ENCODE data around the gene GSTM4. TPM values are rescaled to one million over a fixed set of nuclear protein-coding genes. Genes with fewer than 3 reads are reported as not detected.
A peak's percentile ranks its signal among the peaks of the same experiment; 100 is the strongest.

GSTM4 gene
- total RNA-seq, 1 donor from 2014 or later: 4.6 TPM

DNA sequence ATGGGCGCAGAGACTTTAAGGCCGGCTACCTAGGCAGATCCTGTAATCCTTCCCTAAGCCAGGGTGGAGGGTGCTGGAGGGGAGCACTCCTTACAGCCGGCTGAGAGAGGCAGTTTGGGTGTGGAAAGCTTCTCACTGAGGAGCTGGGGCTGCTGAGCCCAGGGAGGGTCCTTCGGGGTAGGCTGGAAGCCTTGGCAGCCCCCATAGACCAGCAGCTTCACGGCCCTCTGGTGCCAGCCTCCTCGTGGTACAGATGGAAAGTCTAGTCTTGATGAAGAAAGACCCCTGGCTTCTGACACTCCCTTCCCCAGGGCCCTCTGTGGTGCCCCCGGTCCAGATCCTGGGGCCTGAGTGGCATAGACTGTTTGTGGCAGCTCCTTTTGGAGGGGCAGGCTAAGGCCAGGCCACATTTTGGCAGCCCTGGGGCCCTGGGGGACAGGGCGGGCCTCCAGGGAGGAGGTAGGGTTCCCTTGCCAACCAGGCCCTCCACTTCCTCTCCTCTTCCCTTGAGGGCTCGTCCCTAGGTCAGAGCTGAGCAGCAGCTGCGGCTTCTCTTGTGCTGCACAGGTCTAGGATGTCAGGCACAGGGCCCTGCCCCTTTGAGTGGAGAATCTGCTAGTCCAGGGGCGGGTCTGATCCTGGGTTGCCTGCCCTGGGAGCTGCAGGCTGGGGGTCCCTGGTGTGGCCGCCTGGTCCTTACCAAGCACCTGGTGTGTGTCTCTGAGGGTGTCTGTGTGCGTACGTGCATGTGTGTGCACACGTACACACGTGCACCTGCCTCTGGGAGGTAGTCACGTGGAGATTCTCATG, 31.5 kb upstream of the GSTM4 start:
- H3K36me3 ChIP-seq (ENCODE audit: insufficient read depth, low read length): peaks cover 11% of the 10 kb centered on the region
- peaks cover 77% of the 10 kb centered on the region for H4K20me1 ChIP-seq (ENCODE audit: insufficient read depth, low read length)
- peaks cover under 1% of the 10 kb centered on the region for H3K9me3 Mint-ChIP-seq (ENCODE audit: unreplicated experiment)
- H3K79me2 ChIP-seq (ENCODE audit: insufficient read depth, low read length): peaks cover 73% of the 10 kb centered on the region
- TF ChIP-seq, protein P1, sequence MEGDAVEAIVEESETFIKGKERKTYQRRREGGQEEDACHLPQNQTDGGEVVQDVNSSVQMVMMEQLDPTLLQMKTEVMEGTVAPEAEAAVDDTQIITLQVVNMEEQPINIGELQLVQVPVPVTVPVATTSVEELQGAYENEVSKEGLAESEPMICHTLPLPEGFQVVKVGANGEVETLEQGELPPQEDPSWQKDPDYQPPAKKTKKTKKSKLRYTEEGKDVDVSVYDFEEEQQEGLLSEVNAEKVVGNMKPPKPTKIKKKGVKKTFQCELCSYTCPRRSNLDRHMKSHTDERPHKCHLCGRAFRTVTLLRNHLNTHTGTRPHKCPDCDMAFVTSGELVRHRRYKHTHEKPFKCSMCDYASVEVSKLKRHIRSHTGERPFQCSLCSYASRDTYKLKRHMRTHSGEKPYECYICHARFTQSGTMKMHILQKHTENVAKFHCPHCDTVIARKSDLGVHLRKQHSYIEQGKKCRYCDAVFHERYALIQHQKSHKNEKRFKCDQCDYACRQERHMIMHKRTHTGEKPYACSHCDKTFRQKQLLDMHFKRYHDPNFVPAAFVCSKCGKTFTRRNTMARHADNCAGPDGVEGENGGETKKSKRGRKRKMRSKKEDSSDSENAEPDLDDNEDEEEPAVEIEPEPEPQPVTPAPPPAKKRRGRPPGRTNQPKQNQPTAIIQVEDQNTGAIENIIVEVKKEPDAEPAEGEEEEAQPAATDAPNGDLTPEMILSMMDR (IDR thresholded peaks at IDR 0.05; ENCODE audit: insufficient read depth, low read depth, low read length): no peak
- no peak for TF ChIP-seq EZH2 (IDR thresholded peaks at IDR 0.05; ENCODE audit: insufficient read depth, low read length)
- H3K27me3 Mint-ChIP-seq (ENCODE audit: low read depth, unreplicated experiment): no peaks in the 10 kb centered on the region
- FAIRE-seq (no peak), DNase-seq (ENCODE audit: low read depth) (no peak)
- peaks cover 29% of the 10 kb centered on the region for H3K4me1 Mint-ChIP-seq (ENCODE audit: low read depth, unreplicated experiment)
- H3K27ac ChIP-seq (ENCODE audit: low read depth, low read length): no peak overlapping the region
- H3K4me2 ChIP-seq (ENCODE audit: low read length): peak overlapping the region; percentile 93
- H3K27me3 ChIP-seq (ENCODE audit: insufficient read depth, low read length): no peaks in the 10 kb centered on the region
- H3K36me3 Mint-ChIP-seq (ENCODE audit: low read depth, unreplicated experiment): peaks cover 20% of the 10 kb centered on the region
- peak overlapping the region; percentile 11 for H3K9ac ChIP-seq (ENCODE audit: low read length)
- H3K9me3 ChIP-seq (ENCODE audit: insufficient read depth, low read depth, low read length): no peaks in the 10 kb centered on the region
- no peak overlapping the region for H3K4me3 Mint-ChIP-seq (ENCODE audit: unreplicated experiment)
- H3K27ac Mint-ChIP-seq (ENCODE audit: unreplicated experiment): no peak overlapping the region
- H2AFZ ChIP-seq (ENCODE audit: low read depth, low read length): no peak overlapping the region
- peaks cover 34% of the 10 kb centered on the region for H3K4me1 ChIP-seq (ENCODE audit: insufficient read depth, low read length)
- H3K4me3 ChIP-seq (ENCODE audit: insufficient read depth, low read depth, low read length): no peak overlapping the region

DNA sequence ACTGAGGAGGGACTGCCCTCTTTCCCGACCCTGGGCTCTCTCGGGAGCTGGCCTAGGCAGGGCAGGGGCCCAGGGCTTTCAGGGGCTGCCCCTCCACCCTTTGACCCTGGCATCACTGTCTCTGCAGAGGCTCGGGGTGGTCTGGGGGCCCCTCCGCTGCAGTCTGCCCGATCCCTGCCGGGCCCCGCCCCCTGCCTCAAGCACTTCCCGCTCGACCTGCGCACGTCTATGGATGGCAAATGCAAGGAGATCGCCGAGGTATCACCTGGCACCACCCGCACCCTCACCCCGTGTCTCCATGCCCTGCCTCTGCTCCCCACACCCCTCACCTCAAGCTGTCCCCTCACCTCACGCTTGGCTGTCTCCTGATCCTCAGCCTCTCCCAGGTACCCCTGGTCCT, 30.7 kb upstream of the GSTM4 start:
- Mint-ChIP-seq H3K27ac (ENCODE audit: unreplicated experiment) (no peak overlapping the region), H3K36me3 (ENCODE audit: low read depth, unreplicated experiment) (peaks cover 25% of the 10 kb centered on the region)
- no peak for FAIRE-seq

More for the DNA sequence above, 30.7 kb upstream of the GSTM4 start:
- no peak overlapping the region for H3K4me2 ChIP-seq (ENCODE audit: low read length)
- H3K27me3 ChIP-seq (ENCODE audit: insufficient read depth, low read length): no peaks in the 10 kb centered on the region
- no peak overlapping the region for H3K4me3 ChIP-seq (ENCODE audit: insufficient read depth, low read depth, low read length)
- Mint-ChIP-seq H3K4me3 (ENCODE audit: unreplicated experiment) (no peak overlapping the region), H3K4me1 (ENCODE audit: low read depth, unreplicated experiment) (peaks cover 29% of the 10 kb centered on the region), H3K9me3 (ENCODE audit: unreplicated experiment) (peaks cover 2% of the 10 kb centered on the region), H3K27me3 (ENCODE audit: low read depth, unreplicated experiment) (no peaks in the 10 kb centered on the region)
- H3K27ac ChIP-seq (ENCODE audit: low read depth, low read length): no peak overlapping the region
- TF ChIP-seq, protein P1 (IDR thresholded peaks at IDR 0.05; ENCODE audit: insufficient read depth, low read depth, low read length): no peak
- no peak for TF ChIP-seq EZH2 (IDR thresholded peaks at IDR 0.05; ENCODE audit: insufficient read depth, low read length)
- H3K9me3 ChIP-seq (ENCODE audit: insufficient read depth, low read depth, low read length): no peaks in the 10 kb centered on the region
- H3K79me2 ChIP-seq (ENCODE audit: insufficient read depth, low read length): peaks cover 66% of the 10 kb centered on the region
- H2AFZ ChIP-seq (ENCODE audit: low read depth, low read length): no peak overlapping the region
- no peak overlapping the region for H3K9ac ChIP-seq (ENCODE audit: low read length)
- H3K4me1 ChIP-seq (ENCODE audit: insufficient read depth, low read length): peaks cover 33% of the 10 kb centered on the region
- no peak for DNase-seq (ENCODE audit: low read depth)
- peaks cover 84% of the 10 kb centered on the region for H4K20me1 ChIP-seq (ENCODE audit: insufficient read depth, low read length)
- peaks cover 14% of the 10 kb centered on the region for H3K36me3 ChIP-seq (ENCODE audit: insufficient read depth, low read length)

Measured in astrocyte (in vitro differentiated cells and primary cell).